Naive B cell (primary cell): ENCODE measurements around the gene HSP90AA1. TPM values are rescaled to one million over a fixed set of nuclear protein-coding genes. Genes with fewer than 3 reads are reported as not detected.
"Not testable (repeated sequence)": the region's sequence is repeated elsewhere in the genome, so short reads cannot be mapped to it uniquely, and the experiment has no call there.

Source experiments
- ATAC-seq, 2 donors: fragments of 150-1000 bp; cut with Tn5 transposase; 2 replicates each; pipeline ENCODE4 v1.10.0; 2021; ENCODE audit warnings: low read depth in 2 of 2, mild to moderate bottlenecking in 2 of 2, moderate library complexity in 2 of 2
- DNase-seq: peaks from one replicate; pipeline ENCODE4 v3.0.0; 2022
- H3K27ac Mint-ChIP-seq, 6 donors: one replicate each; pipeline ENCODE4 v1.8.0; 2020 to 2022; ENCODE audit warnings: mild to moderate bottlenecking in 6 of 6, mixed read lengths in 6 of 6, moderate library complexity in 5 of 6, inconsistent platforms in 2 of 6
- H3K27me3 Mint-ChIP-seq, 3 donors: one replicate each; pipeline ENCODE4 v1.8.0; 2021 to 2022; ENCODE audit warnings: mixed read lengths in 3 of 3, mild to moderate bottlenecking in 1 of 3
- H3K36me3 Mint-ChIP-seq, 2 donors: one replicate each; pipeline ENCODE4 v1.8.0; 2020 to 2022; ENCODE audit warnings: mixed read lengths in 2 of 2, inconsistent platforms in 1 of 2, mild to moderate bottlenecking in 1 of 2
- H3K4me1 Mint-ChIP-seq, 3 donors: one replicate each; pipeline ENCODE4 v1.8.0; 2020 to 2022; ENCODE audit warnings: mixed read lengths in 3 of 3, inconsistent platforms in 1 of 3, mild to moderate bottlenecking in 1 of 3, moderate library complexity in 1 of 3
- H3K4me3 Mint-ChIP-seq, 8 donors: one replicate each; pipeline ENCODE4 v1.8.0; 2020 to 2022; ENCODE audit warnings: mild to moderate bottlenecking in 8 of 8, mixed read lengths in 8 of 8, moderate library complexity in 8 of 8, inconsistent platforms in 2 of 8
- H3K9me3 Mint-ChIP-seq, 7 donors: one replicate each; pipeline ENCODE4 v1.8.0; 2020 to 2022; ENCODE audit warnings: mixed read lengths in 7 of 7, mild to moderate bottlenecking in 5 of 7, inconsistent platforms in 2 of 7, moderate library complexity in 1 of 7
- polyA plus RNA-seq, 6 donors: library from polyadenylated mRNA; unstranded; fragments of 300-500 nt; fragmentation: Illumina TruSeq; gene quantifications; one replicate each; pipeline ENCODE4 v1.2.3, GENCODE V29; 2021; ENCODE audit warnings: low read depth in 6 of 6

HSP90AA1 gene
- polyA plus RNA-seq, 6 donors from 2014 or later, result 133 to 338 (median 304) TPM

- DNase-seq, H3K4me3 Mint-ChIP-seq, ATAC-seq, H3K36me3 Mint-ChIP-seq, H3K27ac Mint-ChIP-seq, H3K27me3 Mint-ChIP-seq: not testable (repeated sequence)
- Mint-ChIP-seq H3K4me1 (peaks cover 4 to 23% (median 22%) of the 10 kb centered on the region in 3 donors), H3K9me3 (peaks cover 0 to 19% (median 4%) of the 10 kb centered on the region in 7 donors)
Observed at GRCh38 chr14:102109332-102109731, 22.5 kb upstream of the HSP90AA1 start.

- Mint-ChIP-seq H3K36me3 (no peaks in the 10 kb centered on the region), H3K27ac (peak overlapping the region in 3 of 6 donors; percentile 1 to 73 (median 25)), H3K4me1 (peaks cover 4 to 40% (median 30%) of the 10 kb centered on the region in 3 donors), H3K27me3 (no peaks in the 10 kb centered on the region), H3K9me3 (peaks cover 0 to 8% (median 4%) of the 10 kb centered on the region in 7 donors), H3K4me3 (no peak overlapping the region)
- DNase-seq (no peak), ATAC-seq (no peak)
Observed at GRCh38 chr14:102105369-102105768, 18.5 kb upstream of the HSP90AA1 start.

- no peaks in the 10 kb centered on the region for H3K27me3 Mint-ChIP-seq
- H3K36me3 Mint-ChIP-seq, result no peaks in the 10 kb centered on the region
- no peaks in the 10 kb centered on the region for H3K9me3 Mint-ChIP-seq
- peak; percentile 41 for DNase-seq
- H3K27ac Mint-ChIP-seq, result peak overlapping the region in 3 of 6 donors; percentile 28 to 56 (median 34)
- H3K4me3 Mint-ChIP-seq, result peak overlapping the region in 2 of 8 donors; percentile 40 to 45
- peaks cover 4 to 40% (median 30%) of the 10 kb centered on the region in 3 donors for H3K4me1 Mint-ChIP-seq
- peak; percentile 88 to 92 for ATAC-seq
Observed at GRCh38 chr14:102103062-102103695, 16.3 kb upstream of the HSP90AA1 start.

GRCh38 chr14:102097441-102098135 lies 10.7 kb upstream of the HSP90AA1 start:
- H3K36me3 Mint-ChIP-seq, result no peaks in the 10 kb centered on the region
- H3K4me1 Mint-ChIP-seq, result peaks cover 4 to 6% (median 5%) of the 10 kb centered on the region in 3 donors
- H3K27me3 Mint-ChIP-seq, result no peaks in the 10 kb centered on the region
- DNase-seq (no peak), ATAC-seq (no peak)
- no peak overlapping the region for H3K27ac Mint-ChIP-seq
- no peaks in the 10 kb centered on the region for H3K9me3 Mint-ChIP-seq
- H3K4me3 Mint-ChIP-seq, result peak overlapping the region in 1 of 8 donors; percentile 35

- no peaks in the 10 kb centered on the region for H3K27me3 Mint-ChIP-seq
- peak overlapping the region in 1 of 6 donors; percentile 82 for H3K27ac Mint-ChIP-seq
- H3K4me3 Mint-ChIP-seq, result peak overlapping the region in 1 of 8 donors; percentile 4
- no peaks in the 10 kb centered on the region for H3K36me3 Mint-ChIP-seq
- H3K4me1 Mint-ChIP-seq, result peaks cover 0 to 6% (median 5%) of the 10 kb centered on the region in 3 donors
- peak; percentile 42 for DNase-seq
- ATAC-seq, result peak; percentile 63 to 81
- no peaks in the 10 kb centered on the region for H3K9me3 Mint-ChIP-seq
Observed at GRCh38 chr14:102096569-102097188, 9.8 kb upstream of the HSP90AA1 start.

GRCh38 chr14:102095871-102096568 lies 9.2 kb upstream of the HSP90AA1 start:
- DNase-seq (no peak), ATAC-seq (peak; percentile 21)
- H3K4me3 Mint-ChIP-seq, result peak overlapping the region in 1 of 8 donors; percentile 4
- no peaks in the 10 kb centered on the region for H3K9me3 Mint-ChIP-seq
- H3K36me3 Mint-ChIP-seq, result no peaks in the 10 kb centered on the region
- peaks cover under 1 to 7% (median 5%) of the 10 kb centered on the region in 3 donors for H3K4me1 Mint-ChIP-seq
- no peaks in the 10 kb centered on the region for H3K27me3 Mint-ChIP-seq
- H3K27ac Mint-ChIP-seq, result no peak overlapping the region

- H3K27me3 Mint-ChIP-seq, result no peaks in the 10 kb centered on the region
- H3K4me3 Mint-ChIP-seq, result no peak overlapping the region
- DNase-seq (no peak), ATAC-seq (no peak)
- no peaks in the 10 kb centered on the region for H3K9me3 Mint-ChIP-seq
- H3K36me3 Mint-ChIP-seq, result no peaks in the 10 kb centered on the region
- peak overlapping the region in 1 of 6 donors; percentile 17 for H3K27ac Mint-ChIP-seq
- H3K4me1 Mint-ChIP-seq, result peaks cover 6 to 12% (median 7%) of the 10 kb centered on the region in 3 donors
Observed at GRCh38 chr14:102095231-102095870, 8.5 kb upstream of the HSP90AA1 start.

GRCh38 chr14:102094101-102094500 lies 7.3 kb upstream of the HSP90AA1 start:
- DNase-seq (no peak), ATAC-seq (no peak)
- Mint-ChIP-seq H3K27ac (peak overlapping the region in 1 of 6 donors; percentile 26), H3K27me3 (no peaks in the 10 kb centered on the region), H3K4me1 (peaks cover 19 to 25% (median 20%) of the 10 kb centered on the region in 3 donors), H3K36me3 (no peaks in the 10 kb centered on the region), H3K9me3 (no peaks in the 10 kb centered on the region), H3K4me3 (no peak overlapping the region)

- no peak for DNase-seq
- Mint-ChIP-seq H3K36me3 (no peaks in the 10 kb centered on the region), H3K4me1 (peaks cover 31 to 34% (median 33%) of the 10 kb centered on the region in 3 donors), H3K9me3 (no peaks in the 10 kb centered on the region), H3K27me3 (no peaks in the 10 kb centered on the region), H3K4me3 (no peak overlapping the region), H3K27ac (peak overlapping the region in 1 of 6 donors; percentile 10)
- no peak for ATAC-seq
Observed at GRCh38 chr14:102092806-102093205, 6.0 kb upstream of the HSP90AA1 start.

GRCh38 chr14:102090713-102091112 lies 3.9 kb upstream of the HSP90AA1 start:
- Mint-ChIP-seq H3K27me3 (no peaks in the 10 kb centered on the region), H3K27ac (peak overlapping the region in 2 of 6 donors; percentile 2 to 44), H3K9me3 (no peaks in the 10 kb centered on the region), H3K4me3 (peak overlapping the region in 2 of 8 donors; percentile 21 to 93), H3K4me1 (peaks cover 31 to 37% (median 34%) of the 10 kb centered on the region in 3 donors), H3K36me3 (peaks cover 0 to 5% of the 10 kb centered on the region in 2 donors)
- DNase-seq (no peak), ATAC-seq (no peak)

GRCh38 chr14:102089621-102090343 lies 2.9 kb upstream of the HSP90AA1 start:
- ATAC-seq (no peak), DNase-seq (no peak)
- Mint-ChIP-seq H3K4me3 (peak overlapping the region; percentile 59 to 97 (median 92)), H3K27me3 (no peaks in the 10 kb centered on the region), H3K36me3 (peaks cover 5 to 8% of the 10 kb centered on the region in 2 donors), H3K4me1 (peaks cover 39 to 47% (median 42%) of the 10 kb centered on the region in 3 donors), H3K9me3 (no peaks in the 10 kb centered on the region), H3K27ac (peak overlapping the region in 3 of 6 donors; percentile 49 to 91 (median 90))
